GM19438 (cell line): ENCODE measurements around the gene AFF3.
"Not testable (repeated sequence)": the region's sequence is repeated elsewhere in the genome, so short reads cannot be mapped to it uniquely, and the experiment has no call there.

Experiments
- ATAC-seq: cut with Tn5 transposase; IDR thresholded peaks from one replicate; pipeline ENCODE4 v1.9.1; 2021; ENCODE audit warnings: low read depth; ENCODE audit not compliant: unreplicated experiment

Gene AFF3

GRCh38 chr2:100151832-100152231, 9.4 kb upstream of the AFF3 start:
- ATAC-seq: not testable (repeated sequence)

GRCh38 chr2:100151310-100151709, 8.9 kb upstream of the AFF3 start:
- no peak for ATAC-seq

- no peak for ATAC-seq
Observed at GRCh38 chr2:100148883-100149282, 6.5 kb upstream of the AFF3 start.

GRCh38 chr2:100146657-100146960, 4.2 kb upstream of the AFF3 start:
- no peak for ATAC-seq

- no peak for ATAC-seq
Observed at GRCh38 chr2:100145893-100146656, 3.7 kb upstream of the AFF3 start.

- no peak for ATAC-seq
Observed at GRCh38 chr2:100143286-100143685, 896 bp upstream of the AFF3 start.

GRCh38 chr2:100141906-100142305, 484 bp downstream of the AFF3 start:
- ATAC-seq: no peak

- ATAC-seq: no peak
Observed at GRCh38 chr2:100140582-100140981, 1.8 kb downstream of the AFF3 start.

GRCh38 chr2:100137866-100138570, 4.4 kb downstream of the AFF3 start:
- no peak for ATAC-seq

GRCh38 chr2:100137318-100137717, 5.1 kb downstream of the AFF3 start:
- no peak for ATAC-seq

DNA sequence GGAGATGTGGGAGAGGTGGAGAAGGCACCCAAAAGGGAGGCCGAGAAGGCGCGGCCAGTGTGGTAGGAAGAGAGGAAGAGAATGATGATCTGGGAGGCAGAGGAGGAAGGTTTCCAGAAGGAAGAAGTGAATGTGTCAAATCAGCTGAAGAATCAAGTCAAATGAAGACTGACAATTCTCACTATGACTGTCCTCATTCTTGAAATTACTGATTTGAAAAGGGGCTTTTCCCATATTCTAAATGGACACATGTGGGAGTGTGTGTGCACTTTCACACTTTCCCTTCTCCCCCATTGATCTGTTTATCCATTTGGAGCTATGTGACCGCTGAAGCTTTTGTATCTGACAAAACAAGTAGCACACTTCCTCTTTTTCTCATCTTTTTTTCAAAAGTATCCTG, 6.1 kb downstream of the AFF3 start:
- ATAC-seq: no peak

GRCh38 chr2:100135415-100135814, 7.0 kb downstream of the AFF3 start:
- no peak for ATAC-seq

DNA sequence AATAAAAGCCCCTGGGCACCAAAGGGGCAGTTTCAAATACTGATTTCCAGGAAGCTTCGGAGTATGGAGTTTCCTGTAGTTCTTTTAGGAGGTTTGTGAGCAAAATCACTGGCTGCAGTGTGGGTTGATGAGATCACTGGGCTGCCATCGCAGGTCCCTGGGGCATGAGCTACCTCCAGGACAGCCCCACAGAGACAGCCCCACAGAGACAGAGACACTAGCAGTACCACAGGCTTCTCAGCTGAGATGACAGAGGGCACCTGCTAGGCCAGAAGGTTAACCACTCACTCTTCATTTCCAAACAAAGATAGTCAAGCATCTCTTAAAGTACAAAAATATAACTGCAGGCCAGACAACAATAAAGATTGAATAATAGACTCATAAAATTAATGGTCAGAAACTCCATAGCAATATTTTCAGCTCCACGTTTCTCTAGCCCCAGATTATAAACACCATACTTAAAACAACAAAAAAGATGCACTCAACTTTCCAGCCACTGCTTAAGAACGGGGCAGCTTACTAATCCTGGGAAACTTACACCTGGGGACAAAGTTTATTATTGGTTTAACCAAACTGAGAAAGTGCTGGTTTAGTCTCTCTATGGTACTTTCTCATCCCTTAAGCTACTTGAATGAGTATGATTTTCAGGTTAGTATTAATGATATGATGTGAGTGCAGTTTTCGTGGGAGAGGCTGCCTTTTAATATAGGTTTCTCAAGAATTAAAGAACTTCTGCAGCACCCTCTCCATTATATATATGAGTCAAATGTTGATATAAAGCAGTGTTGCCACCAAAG, 11.6 kb downstream of the AFF3 start:
- ATAC-seq: no peak

GRCh38 chr2:100126897-100127401, 15.4 kb downstream of the AFF3 start:
- no peak for ATAC-seq

GRCh38 chr2:100126201-100126600, 16.2 kb downstream of the AFF3 start:
- ATAC-seq: no peak

DNA sequence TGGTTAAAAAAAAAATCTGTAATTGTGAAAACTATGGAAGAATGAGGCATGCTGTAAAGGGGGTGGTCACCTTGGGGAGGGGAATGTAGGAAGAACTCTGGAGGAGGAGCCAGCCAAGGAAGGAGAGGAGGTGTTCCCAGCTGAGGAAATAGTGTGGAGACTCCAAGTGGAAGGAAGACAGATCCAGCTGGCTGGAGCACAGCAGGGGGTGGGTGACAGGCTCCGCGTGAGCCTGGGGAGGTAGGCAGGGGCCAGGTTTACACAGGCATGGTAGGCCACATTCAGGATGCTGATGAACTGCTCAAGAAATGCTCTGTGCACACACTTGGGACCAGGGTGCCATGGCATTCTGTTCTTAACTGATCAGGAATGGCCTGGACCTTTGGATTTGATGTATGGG, 16.8 kb downstream of the AFF3 start:
- no peak for ATAC-seq

DNA sequence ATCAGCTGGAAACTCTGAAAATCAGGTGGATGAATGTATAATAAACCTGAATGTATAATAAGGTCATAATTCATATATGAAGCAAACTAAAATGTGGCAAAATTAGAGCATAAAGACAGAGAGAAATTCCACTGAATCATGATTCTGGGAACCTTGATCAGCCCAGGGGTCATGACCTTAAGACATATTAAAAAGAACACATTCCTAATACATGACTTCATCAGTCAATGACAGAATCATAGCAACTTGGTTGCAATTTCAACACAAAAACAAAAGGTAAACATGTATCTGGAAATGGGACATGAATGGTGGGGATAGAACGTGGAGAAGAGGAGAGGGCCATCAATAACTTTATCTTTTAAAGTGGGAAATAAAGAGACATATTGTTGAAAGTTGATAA, 17.6 kb downstream of the AFF3 start:
- no peak for ATAC-seq

DNA sequence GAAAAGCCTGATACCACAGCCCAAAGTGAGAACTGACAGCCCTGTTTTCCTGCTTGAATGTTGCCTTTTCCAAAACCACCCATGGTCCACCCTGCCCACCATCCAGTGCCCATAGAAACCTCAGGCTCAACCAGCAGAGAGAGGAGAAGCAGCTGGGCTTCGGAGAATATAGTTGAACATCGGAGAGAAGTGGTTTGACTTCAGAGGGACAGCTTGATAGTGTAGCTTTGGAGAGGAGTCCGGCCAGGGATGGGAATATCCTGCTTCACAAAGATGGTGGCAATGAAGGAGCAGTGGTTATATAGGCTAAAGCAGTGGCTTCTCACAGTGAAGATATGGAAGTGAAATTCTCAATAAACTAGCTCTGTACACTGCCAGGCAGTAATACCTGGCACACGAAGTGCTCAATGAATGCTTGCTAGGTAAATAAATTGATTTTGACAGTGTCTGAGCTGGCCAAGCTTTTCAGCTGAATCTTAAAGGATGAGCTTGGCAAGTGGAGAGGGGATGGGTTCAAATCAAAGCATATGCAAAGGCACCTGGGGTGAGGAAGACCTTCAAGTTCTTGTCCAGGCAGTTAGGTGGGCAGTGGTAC, 21.2 kb downstream of the AFF3 start:
- ATAC-seq: no peak

GRCh38 chr2:100119235-100119634, 23.2 kb downstream of the AFF3 start:
- ATAC-seq: no peak

DNA sequence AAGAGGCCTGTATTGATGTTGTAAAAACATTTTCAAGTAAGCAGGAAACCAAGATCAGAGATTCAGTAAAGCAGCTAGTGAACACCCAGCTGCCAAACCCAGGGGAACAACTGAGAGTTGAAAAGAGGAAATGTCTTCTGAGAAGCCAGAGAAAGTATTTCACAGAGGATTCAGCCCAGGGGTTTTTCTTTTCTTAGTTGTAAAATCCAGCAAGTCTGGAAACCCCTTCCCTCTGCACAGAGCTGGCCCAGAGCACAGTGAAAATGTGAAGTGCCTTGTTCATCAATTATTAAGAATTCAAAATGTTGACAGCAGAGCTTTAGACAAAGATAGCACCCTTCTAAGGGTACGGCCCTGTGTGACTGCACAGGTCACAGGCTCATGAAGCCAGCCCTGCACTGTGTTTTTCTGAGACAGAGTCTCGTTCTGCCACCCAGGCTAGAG, 28.4 kb downstream of the AFF3 start:
- ATAC-seq: no peak

- no peak for ATAC-seq
Observed at GRCh38 chr2:100110614-100111000, 31.8 kb downstream of the AFF3 start.
